SU-DHL-6 (cell line): Measurements from ENCODE around the gene VCX.

Experiments
- CTCF ChIP-seq: fragments of 200-600 bp; sonication (generic); IDR thresholded peaks from one replicate; pipeline ENCODE4 v1.5.1; 2017; ENCODE audit warnings: antibody characterized with exemption, mild to moderate bottlenecking, low read length, moderate library complexity; ENCODE audit not compliant: insufficient read depth, poor library complexity, severe bottlenecking
- EZH2phosphoT487 ChIP-seq: fragments of 200-600 bp; sonication (generic), shearing (Covaris generic); conservative IDR thresholded peaks from 2 replicates; pipeline ENCODE4 v1.6.1; 2018; ENCODE audit warnings: mild to moderate bottlenecking, antibody characterized with exemption, low read length, moderate library complexity, mixed read lengths

DNA sequence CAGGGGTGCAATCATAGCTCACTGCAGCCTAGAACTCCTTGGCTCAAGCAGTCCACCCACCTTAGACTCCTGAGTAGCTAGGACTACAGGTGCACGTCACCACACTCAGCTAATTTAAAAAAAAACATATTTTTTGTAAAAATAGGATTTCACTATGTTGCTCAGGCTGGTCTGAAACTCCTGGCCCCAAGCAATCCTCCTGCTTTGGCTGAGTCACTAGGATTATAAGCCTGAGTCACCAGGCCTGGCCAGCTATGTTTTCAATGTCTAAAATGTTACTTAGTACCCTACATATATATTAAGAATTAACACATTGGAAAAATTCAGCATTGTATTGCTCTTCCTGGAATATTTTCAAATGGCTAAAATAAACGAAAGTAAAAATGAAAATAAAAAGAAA is 46.7 kb downstream of the VCX start:
- TF ChIP-seq CTCF (no peak), EZH2phosphoT487 (no peak)
